Measurements from ENCODE around the gene JAK2.
"Not testable (repeated sequence)": the region's sequence is repeated elsewhere in the genome, so short reads cannot be mapped to it uniquely, and the experiment has no call there.

Gene JAK2

DNA sequence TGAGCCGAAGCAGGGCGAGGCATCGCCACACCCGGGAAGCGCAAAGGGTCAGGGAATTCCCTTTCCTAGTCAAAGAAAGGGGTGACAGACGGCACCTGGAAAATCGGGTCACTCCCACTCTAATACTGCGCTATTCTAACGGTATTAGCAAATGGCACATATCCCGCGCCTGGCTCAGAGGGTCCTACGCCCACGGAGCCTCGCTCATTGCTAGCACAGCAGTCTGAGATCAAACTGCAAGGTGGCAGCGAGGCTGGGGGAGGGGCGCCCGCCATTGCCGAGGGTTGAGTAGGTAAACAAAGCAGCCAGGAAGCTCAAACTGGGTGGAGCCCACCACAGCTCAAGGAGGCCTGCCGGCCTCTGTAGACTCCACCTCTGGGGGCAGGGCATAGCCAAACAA, 46.9 kb downstream of the JAK2 start:
- in situ Hi-C loops (cut with MboI; ENCODE audit: low sequenced_read_pairs) = not testable (repeated sequence)

DNA sequence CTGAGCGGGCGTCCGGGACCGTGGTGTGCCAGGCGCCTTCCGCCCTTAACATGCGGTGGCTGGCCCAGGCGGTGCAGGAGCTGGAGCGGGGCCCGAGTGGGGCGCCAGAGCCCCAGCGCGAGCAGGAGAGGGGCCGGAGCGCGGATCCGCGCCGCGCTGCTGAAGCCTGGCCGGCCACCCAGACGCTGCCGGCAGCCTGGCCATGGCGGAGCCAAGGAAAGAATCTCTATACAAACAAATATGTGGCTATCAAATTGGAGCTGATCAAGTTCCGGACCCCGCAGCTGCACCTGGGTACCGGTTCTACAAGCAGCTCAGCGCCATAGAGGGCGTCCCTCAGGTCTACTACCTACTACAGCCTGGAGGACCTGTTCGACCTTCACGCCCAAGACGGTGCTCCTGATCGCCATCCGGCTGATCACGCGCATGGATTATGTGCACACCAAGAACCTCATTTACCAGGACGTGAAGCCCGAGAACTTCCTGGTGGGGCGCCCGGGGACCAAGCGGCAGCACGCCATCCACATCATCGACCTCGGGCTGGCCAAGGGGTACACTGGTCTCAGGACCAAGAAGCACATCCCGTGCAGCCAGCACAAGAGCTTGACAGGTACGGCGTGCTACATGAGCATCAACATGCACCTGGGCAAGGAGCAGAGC, 55.8 kb downstream of the JAK2 start:
- in situ Hi-C loops (cut with MboI; ENCODE audit: low sequenced_read_pairs) = no loop called here

DNA sequence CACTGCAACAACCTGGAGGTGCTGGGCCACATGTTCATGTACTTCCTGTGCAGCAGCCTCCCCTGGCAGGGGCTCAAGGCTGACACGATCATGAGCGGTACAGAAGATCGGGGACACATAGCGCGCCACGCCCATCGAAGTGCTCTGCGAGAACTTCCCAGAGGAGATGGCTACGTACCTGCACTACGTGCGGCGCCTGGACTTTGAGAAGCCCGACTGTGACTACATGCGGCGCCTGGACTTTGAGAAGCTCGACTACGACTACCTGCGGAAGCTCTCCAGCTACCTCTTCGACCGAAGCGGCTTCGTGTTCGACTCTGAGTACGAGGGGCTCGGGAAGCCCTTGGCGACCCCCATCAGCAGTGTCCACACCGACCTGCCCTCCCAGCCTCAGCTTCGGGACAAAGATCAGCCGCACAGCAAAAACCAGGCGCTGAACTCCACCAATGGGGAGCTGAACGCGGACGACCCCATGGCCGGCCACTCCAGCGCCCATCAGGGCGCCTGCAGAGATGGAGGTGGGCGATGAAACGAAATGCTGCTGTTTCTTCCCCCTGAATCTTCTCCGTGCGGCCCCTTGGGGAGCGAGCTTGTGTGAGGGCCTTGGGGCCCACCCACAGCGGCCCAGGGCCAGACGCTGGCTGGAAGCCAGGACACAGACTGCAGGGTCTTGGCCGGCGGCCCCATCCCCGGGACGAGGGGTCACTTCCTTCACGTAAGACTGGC, 56.5 kb downstream of the JAK2 start:
- in situ Hi-C loops (cut with MboI; ENCODE audit: low sequenced_read_pairs) = no loop called here

DNA sequence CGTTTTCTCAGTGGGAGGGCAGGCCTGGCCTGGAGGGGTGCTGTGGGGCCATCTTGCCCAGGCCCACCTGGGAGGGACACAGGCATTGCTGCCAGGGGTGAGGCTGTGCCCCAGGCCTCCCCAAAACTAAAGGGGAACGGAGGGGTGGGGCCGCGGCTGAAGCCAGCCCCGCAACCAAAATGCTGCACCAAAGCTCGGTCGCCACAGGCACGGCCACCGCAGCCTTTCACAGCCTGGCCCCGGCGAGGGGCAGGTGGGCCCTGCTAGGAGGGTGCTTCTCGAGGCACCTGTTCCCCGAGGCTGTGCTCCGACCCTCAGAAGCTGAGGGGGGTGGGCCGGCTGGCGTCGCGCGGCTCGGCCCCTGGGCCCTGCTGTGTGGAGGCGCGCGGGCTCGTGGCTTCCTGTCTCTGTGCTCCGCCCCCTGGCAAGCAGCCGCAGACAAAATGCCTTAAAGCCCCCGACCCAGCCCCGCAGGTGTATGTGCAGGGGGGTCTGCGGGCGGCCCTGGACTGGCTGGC, 57.6 kb downstream of the JAK2 start:
- in situ Hi-C loops (cut with MboI; ENCODE audit: low sequenced_read_pairs) = no loop called here

DNA sequence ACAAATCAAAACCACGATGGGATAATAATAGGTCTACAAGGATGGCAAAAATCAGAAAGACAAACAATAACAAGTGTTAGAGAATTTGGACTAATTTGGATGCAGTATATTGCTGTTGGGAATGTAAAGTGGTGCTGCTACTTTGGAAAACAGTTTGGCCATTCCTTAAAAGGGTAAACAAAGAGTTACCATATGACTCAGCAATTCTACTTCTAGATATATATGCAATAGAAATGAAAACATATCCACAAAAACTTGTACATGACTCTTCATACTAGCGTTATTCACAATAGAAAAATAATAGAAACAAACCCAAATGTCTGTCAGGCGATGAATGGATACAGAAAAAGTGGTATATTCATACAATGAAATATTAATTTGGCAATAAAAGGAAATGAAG, 58.3 kb downstream of the JAK2 start:
- in situ Hi-C loops (cut with MboI; ENCODE audit: low sequenced_read_pairs) = no loop called here

DNA sequence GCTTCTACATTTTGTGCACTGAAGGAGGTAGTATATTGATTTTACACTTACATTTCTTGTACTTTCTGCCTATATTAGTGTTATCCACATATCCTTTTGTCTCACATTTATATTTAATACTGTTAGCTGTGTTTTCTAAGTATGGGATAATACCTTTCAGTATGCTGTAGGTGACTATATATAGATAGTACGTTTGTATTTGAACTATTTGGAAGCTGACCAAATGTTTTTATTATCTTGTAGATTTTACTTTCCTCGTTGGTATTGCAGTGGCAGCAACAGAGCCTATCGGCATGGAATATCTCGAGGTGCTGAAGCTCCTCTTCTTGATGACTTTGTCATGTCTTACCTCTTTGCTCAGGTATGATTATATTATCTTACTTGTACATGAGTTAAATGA, 59.1 kb downstream of the JAK2 start:
- in situ Hi-C loops (cut with MboI; ENCODE audit: low sequenced_read_pairs) = no loop called here

DNA sequence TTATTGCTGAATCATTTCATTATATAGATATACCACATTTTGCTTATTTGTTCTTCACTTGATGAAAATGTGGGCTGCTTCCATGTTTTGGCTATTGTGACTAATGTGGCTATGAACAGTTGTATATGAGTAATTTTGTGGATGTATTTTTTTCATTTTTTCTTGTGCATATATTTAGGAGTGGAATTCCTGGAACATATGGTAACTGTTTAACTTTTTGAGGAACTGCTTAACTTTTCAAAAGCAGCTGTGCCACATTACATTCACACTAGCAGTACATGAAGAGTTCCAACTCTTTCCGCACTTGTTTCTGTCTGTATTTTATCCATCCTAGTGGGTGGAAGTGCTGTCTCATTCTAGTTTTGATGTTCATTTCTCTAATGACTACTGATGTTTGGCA, 67.8 kb downstream of the JAK2 start:
- in situ Hi-C loops (cut with MboI; ENCODE audit: low sequenced_read_pairs) = no loop called here

DNA sequence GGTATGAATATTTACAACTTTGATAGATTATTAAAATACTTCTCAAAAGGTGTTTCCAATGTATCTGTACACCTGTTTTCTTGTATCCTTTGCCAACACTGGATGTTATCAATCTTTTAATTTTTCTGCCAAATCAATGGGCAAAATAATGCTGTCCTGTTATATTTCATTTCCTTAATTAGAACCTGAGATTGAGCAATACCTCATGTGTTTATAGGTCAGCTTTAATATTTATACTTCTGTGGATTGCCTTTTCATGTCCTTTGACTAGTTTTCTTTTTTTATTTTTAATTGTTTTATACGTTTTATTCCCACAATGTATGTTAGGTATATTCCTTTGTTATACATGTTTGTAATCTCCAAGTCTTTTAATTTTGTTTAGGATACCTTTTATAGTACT, 77.6 kb downstream of the JAK2 start:
- in situ Hi-C loops (cut with MboI; ENCODE audit: low sequenced_read_pairs) = no loop called here

DNA sequence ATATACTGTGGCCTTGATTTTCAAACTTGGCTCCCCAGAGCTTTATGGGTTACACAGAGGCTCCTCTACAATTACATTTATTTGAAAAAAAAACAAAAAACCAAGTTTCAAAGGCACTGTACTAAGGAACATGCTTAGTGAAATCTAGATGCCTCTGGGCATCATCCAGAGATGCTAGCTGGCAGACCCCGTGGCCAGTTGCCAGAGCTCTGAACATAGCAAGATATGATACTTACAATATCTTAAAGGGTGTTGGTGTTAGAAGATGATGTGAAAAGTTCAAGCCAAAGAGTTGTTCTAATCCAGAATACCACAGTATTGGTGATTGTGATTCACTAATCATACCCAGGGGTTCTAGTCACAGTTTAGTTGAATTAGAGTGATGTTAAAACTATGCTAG, 87.8 kb downstream of the JAK2 start:
- in situ Hi-C loops (cut with MboI; ENCODE audit: low sequenced_read_pairs) = no loop called here

DNA sequence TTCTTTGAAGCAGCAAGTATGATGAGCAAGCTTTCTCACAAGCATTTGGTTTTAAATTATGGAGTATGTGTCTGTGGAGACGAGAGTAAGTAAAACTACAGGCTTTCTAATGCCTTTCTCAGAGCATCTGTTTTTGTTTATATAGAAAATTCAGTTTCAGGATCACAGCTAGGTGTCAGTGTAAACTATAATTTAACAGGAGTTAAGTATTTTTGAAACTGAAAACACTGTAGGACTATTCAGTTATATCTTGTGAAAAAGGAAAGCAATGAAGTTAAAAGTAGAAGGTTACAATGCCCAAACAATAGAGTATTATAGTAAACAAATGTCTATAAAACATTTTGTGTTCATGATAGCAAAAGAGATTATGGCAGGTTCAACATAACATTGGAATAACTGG, 88.6 kb downstream of the JAK2 start:
- in situ Hi-C loops (cut with MboI; ENCODE audit: low sequenced_read_pairs) = no loop called here

DNA sequence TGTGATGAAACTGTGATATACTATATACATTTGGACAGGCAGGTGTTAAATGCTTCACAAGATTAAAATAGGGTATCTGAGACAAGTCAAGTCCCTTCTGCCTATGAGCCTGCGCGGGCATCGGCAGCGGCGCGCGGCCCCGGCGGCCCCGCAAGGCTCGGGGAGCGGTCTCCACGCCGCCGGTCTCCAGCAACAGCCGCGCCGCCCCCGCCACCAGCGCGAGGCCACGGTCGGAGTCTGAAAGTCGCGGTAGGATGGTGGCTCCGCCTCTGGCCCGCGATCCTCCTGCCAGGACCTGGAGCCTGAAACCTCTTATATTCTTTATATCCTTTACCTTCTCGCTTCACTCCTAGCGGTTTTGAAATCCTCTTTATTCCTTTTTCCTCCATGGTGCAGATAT, 100.9 kb downstream of the JAK2 start:
- in situ Hi-C loops (cut with MboI; ENCODE audit: low sequenced_read_pairs) = no loop called here

DNA sequence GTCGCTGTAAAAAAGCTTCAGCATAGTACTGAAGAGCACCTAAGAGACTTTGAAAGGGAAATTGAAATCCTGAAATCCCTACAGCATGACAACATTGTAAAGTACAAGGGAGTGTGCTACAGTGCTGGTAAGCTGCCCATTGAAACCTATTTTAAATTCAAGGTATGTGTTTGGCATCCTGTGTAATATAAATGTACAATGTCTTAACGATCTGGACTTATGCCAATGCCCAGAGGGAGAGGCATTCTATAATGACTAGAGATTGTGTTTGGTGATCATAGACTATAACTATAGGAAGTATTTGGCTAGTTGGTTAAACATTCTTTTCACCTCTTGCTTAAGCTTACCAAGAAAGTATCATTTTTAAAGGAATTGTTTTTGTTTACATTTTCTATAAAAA, 104.7 kb downstream of the JAK2 start:
- in situ Hi-C loops (cut with MboI; ENCODE audit: low sequenced_read_pairs) = no loop called here

DNA sequence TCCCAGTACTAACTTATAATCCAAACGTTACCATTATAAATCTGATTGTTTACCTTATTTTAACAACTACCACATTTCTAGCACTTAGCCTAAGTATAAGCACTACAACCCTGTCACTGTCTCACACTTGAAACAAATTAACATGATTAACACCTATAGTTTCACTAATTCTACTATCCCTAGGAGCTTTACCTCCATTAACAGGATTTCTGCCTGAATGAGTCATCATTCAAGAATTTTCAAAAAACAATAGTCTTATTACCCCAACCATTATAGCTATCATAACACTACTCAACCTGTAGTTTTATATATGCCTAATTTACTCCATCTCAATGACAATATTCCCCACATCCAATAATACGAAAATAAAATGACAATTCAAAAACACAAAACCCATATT, 110.7 kb downstream of the JAK2 start:
- in situ Hi-C loops (cut with MboI; ENCODE audit: low sequenced_read_pairs) = no loop called here

DNA sequence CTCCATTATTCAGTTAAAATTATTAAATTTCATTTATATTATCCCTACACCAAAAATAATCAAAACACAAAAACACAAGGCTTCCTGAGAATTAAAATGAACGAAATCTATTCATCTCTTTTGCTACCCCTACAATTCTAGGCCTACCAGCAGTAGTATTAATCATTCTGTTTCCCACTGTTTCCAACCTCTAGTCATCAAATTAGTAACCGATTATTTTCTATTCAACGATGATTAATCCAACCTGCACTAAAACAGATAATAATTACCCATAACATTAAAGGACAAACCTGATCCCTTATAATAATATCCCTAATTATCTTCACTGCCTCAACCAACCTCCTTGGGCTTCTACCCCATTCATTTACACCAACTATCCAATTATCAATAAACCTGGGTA, 114.4 kb downstream of the JAK2 start:
- in situ Hi-C loops (cut with MboI; ENCODE audit: low sequenced_read_pairs) = no loop called here

DNA sequence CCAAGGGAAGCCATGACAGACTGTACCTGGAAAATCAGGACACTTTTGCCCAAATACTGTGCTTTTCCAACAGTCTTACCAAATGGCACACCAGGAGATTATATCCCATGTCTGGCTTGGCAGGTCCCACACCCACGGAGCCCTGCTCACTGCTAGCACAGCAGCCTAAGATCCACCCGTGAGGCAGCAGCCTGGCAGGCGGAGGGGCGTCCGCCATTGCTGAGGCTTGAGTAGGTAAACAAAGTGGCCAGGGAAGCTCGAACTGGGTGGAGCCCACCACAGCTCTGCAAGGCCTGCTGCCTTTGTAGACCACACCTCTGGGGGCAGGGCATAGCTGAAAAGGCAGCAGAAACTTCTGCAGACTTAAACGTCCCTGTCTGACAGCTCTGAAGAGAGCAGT, 116.1 kb downstream of the JAK2 start:
- in situ Hi-C loops (cut with MboI; ENCODE audit: low sequenced_read_pairs) = not testable (repeated sequence)

DNA sequence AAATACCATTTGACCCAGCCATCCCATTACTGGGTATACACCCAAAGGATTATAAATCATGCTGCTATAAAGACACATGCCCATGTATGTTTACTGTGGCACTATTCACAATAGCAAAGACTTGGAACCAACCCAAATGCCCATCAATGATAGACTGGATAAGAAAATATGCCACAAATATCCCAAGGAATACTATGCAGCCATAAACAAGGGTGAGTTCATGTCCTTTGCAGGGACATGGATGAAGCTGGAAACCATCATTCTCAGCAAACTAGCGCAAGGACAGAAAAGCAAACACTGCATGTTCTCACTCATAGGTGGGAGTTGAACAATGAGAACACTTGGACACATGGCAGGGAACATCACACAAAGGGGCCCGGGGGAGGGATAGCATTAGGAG, 121.4 kb downstream of the JAK2 start:
- in situ Hi-C loops (cut with MboI; ENCODE audit: low sequenced_read_pairs) = not testable (repeated sequence)

DNA sequence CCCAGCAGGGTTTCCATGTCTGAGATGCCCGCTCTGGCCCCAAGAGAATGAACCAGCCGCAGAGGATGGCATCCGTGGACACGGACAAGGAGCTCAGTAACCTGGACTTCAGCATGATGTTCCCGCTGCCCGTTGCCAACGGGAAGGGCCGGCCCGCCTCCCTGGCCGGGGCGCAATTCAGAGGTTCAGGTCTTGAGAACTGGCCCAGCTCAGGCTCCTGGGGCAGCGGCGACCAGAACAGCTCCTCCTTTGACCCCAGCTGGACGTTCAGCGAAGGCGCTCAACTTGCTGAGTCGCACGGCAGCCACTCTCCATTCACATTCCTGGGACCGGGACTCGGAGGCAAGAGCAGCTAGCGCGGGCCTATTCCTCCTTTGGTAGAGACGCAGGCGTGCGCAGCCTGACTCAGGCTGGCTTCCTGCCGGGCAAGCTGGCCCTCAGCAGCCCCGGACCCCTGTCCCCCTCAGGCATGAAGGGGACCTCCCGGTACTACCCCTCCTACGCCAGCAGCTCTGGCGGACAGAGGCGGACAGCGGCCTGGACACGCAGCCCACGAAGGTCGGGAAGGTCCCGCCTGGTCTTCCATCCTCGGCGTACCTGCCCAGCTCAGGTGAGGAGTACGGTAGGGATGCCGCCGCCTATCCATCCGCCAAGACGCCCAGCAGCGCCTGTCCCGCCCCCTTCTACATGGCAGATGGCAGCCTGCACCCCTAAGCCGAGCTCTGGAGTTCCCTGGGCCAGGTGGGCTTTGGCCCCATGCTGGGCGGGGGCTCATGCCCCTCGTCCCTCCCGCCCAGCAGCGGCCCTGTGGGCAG, 126.0 kb downstream of the JAK2 start:
- in situ Hi-C loops (cut with MboI; ENCODE audit: low sequenced_read_pairs) = no loop called here

DNA sequence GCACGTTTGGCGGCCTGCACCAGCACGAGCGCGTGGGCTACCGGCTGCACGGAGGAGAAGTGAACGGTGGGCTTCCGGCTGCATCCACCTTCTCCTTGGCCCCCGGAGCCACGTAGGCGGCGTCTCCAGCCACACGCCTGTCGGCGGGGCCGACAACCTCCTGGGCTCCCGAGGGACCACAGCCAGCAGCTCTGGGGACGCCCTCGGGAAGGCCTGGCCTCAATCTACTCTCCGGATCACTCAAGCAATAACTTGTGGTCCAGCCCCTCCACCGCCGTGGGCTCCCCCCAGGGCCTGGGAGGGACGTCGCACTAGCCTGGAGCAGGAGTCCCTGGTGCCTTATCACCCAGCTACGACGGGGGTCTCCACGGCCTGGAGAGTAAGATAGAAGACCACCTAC, 126.6 kb downstream of the JAK2 start:
- in situ Hi-C loops (cut with MboI; ENCODE audit: low sequenced_read_pairs) = no loop called here

DNA sequence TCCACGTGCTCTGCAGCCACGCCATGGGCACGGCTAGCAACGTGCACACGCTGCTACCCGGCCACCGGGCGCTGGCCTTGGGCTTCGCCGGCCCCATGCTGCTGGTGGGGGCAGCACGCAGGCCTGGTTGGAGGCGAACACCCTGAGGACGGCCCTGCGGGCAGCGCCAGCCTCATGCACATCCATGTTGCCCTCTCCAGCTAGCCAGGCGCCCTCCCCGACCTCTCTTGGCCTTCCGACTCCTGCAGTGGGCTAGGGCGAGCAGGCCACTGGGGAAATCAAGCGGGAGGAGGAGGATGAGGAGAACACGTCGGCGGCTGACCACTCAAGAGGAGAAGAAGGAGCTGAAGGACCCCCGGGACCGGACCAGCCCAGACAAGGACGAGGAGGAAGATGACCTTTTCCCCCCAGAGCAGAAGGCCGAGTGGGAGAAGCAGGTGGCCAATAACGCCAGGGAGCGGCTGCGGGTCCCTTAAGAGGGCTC, 127.1 kb downstream of the JAK2 start:
- in situ Hi-C loops (cut with MboI; ENCODE audit: low sequenced_read_pairs) = no loop called here

DNA sequence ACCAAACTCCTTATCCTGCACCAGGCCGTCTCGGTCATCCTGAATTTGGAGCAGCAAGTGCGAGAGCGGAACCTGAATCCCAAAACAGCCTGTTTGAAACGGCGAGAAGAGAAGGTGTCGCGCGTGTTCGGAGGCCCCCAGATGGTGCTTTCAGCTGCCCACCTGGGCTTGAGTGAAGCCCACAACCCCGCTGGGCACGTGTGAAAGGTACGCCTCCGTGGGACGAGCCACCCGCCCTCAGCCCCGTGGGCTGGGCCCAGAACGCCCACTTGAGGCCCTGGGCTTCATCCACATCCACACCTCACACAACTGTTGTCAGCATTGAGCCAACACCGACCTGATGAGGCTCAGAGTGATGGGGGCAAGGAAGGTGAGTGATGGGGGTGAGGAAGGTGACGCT, 127.6 kb downstream of the JAK2 start:
- in situ Hi-C loops (cut with MboI; ENCODE audit: low sequenced_read_pairs) = no loop called here

DNA sequence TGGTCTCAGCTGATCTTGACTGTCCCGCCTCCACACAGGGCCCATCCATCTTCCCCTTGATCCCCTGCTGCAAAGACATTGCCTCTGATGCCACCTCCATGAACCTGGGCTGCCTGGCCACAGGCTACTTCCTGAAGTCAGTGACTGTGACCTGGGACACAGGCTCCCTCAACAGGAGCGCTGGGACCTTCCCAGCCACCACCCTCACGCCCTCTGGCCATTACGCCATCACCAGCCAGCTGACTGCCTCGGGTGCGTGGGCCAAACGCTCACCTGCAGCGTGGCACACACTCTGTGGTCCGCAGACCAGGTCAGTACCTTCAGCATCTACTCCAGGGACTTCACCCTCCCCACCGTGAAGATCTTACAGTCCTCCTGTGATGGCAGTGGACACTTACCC, 128.5 kb downstream of the JAK2 start:
- in situ Hi-C loops (cut with MboI; ENCODE audit: low sequenced_read_pairs) = no loop called here
